GM11168 (cell line): ENCODE results near the gene ABCB8.

Experiments used
- in situ Hi-C: fragments of 300-500 bp; cut with MboI; formaldehyde crosslinking; loops from one replicate; pipeline ENCODE4 v1.12.0; 2022; ENCODE audit warnings: low sequenced_read_pairs; ENCODE audit not compliant: unreplicated experiment

The ABCB8 gene

GRCh38 chr7:150996376-150997074 lies 31.7 kb upstream of the ABCB8 start:
- in situ Hi-C loops, result no loop called here

- in situ Hi-C loops, result no loop called here
These were observed 31.2 kb upstream of the ABCB8 start for GRCh38 chr7:150997075-150997511.

- in situ Hi-C loops, result no loop called here
These were observed 30.4 kb upstream of the ABCB8 start for GRCh38 chr7:150997817-150998216.

GRCh38 chr7:150998341-150998740 lies 29.9 kb upstream of the ABCB8 start:
- in situ Hi-C loops, result no loop called here

- in situ Hi-C loops, result no loop called here
These were observed 29.2 kb upstream of the ABCB8 start for GRCh38 chr7:150999001-150999400.

GRCh38 chr7:150999497-151000230 lies 28.6 kb upstream of the ABCB8 start:
- in situ Hi-C loops, result no loop called here

- in situ Hi-C loops, result no loop called here
These were observed 27.3 kb upstream of the ABCB8 start for GRCh38 chr7:151000897-151001495.

GRCh38 chr7:151001546-151001945 lies 26.7 kb upstream of the ABCB8 start:
- in situ Hi-C loops, result no loop called here

GRCh38 chr7:151003572-151003971 lies 24.7 kb upstream of the ABCB8 start:
- in situ Hi-C loops, result no loop called here

GRCh38 chr7:151005566-151005965 lies 22.7 kb upstream of the ABCB8 start:
- in situ Hi-C loops, result no loop called here

- in situ Hi-C loops, result no loop called here
These were observed 21.5 kb upstream of the ABCB8 start for GRCh38 chr7:151006590-151007300.

GRCh38 chr7:151007469-151007898 lies 20.8 kb upstream of the ABCB8 start:
- in situ Hi-C loops, result no loop called here

- in situ Hi-C loops, result no loop called here
These were observed 20.1 kb upstream of the ABCB8 start for GRCh38 chr7:151008143-151008510.

GRCh38 chr7:151008511-151009323 lies 19.5 kb upstream of the ABCB8 start:
- in situ Hi-C loops, result no loop called here

- in situ Hi-C loops, result loop anchor here (10.0 kb wide), 1 partner anchor 105 kb away; no protein-coding TSS in a partner anchor
These were observed 18.8 kb upstream of the ABCB8 start for GRCh38 chr7:151009327-151010036.

GRCh38 chr7:151010037-151010306 lies 18.3 kb upstream of the ABCB8 start:
- in situ Hi-C loops, result loop anchor here (10.0 kb wide), 1 partner anchor 105 kb away; no protein-coding TSS in a partner anchor

- in situ Hi-C loops, result loop anchor here (10.0 kb wide), 1 partner anchor 106 kb away; no protein-coding TSS in a partner anchor
These were observed 17.7 kb upstream of the ABCB8 start for GRCh38 chr7:151010307-151011096.

- in situ Hi-C loops, result loop anchor here (10.0 kb wide), 1 partner anchor 106 kb away; no protein-coding TSS in a partner anchor
These were observed 17.2 kb upstream of the ABCB8 start for GRCh38 chr7:151011097-151011409.

GRCh38 chr7:151011616-151012015 lies 16.6 kb upstream of the ABCB8 start:
- in situ Hi-C loops, result loop anchor here (10.0 kb wide), 1 partner anchor 107 kb away; no protein-coding TSS in a partner anchor
